K562 (cell line): ENCODE measurements around the gene RAD51D. TPM values are rescaled to one million over a fixed set of nuclear protein-coding genes. Genes with fewer than 3 reads are reported as not detected.

Source experiments
- CXXC5 ChIP-seq: fragments of 250-450 bp; sonication (Bioruptor Pico); IDR thresholded peaks from 2 replicates; pipeline ENCODE4 v1.8.0; 2022; ENCODE audit warnings: inconsistent platforms, mild to moderate bottlenecking, moderate library complexity
- DDX20 ChIP-seq: fragments of 450-650 bp; IDR thresholded peaks from 2 replicates; pipeline ENCODE4 v1.6.1; 2016; ENCODE audit warnings: missing genetic modification characterization, low read depth, mild to moderate bottlenecking, missing compliant biosample characterization, moderate library complexity
- GABPB2 ChIP-seq: fragments of 250-450 bp; sonication (Bioruptor Pico); conservative IDR thresholded peaks from 2 replicates; pipeline ENCODE4 v1.5.1; 2021; ENCODE audit warnings: mild to moderate bottlenecking
- MIER1 ChIP-seq: fragments of 450-650 bp; IDR thresholded peaks from 2 replicates; pipeline ENCODE4 v1.6.1; 2016; ENCODE audit warnings: antibody characterized with exemption, mild to moderate bottlenecking, low read depth
- RHOXF2B ChIP-seq: fragments of 250-450 bp; sonication (Bioruptor Pico); conservative IDR thresholded peaks from 2 replicates; pipeline ENCODE4 v1.5.1; 2021
- STAT5A ChIP-seq: IDR thresholded peaks from 2 replicates; pipeline ENCODE4 v1.6.1; 2012; ENCODE audit warnings: low read length, inconsistent platforms, borderline replicate concordance
- ZFP36 ChIP-seq: fragments of 150-350 bp; IDR thresholded peaks from 2 replicates; pipeline ENCODE4 v1.6.1; 2018; ENCODE audit warnings: low read length, low read depth; ENCODE audit not compliant: partially characterized antibody
- ZNF263 ChIP-seq: sonication (generic); formaldehyde crosslinking; IDR thresholded peaks from 2 replicates; pipeline ENCODE4 v1.8.0; 2022; ENCODE audit warnings: mild to moderate bottlenecking, missing genetic modification reagents, borderline replicate concordance
- polyA plus RNA-seq, 8 experiments: library from polyadenylated mRNA; depleted of rRNA in 4 of 8; stranded (reverse) in 5 of 8; unstranded in 3 of 8; fragments of >200 nt; fragmentation: Nextera tagmentation in 2 of 8; fragmentation: Illumina TruSeq in 1 of 8; extraction: Ambion mirVana in 2 of 8; extraction: Trizol in 1 of 8; gene quantifications; 2 replicates each; pipeline versions ENCODE4 v1.2.1 to v1.2.3, GENCODE V29; 2011 to 2014; ENCODE audit warnings: inconsistent platforms in 1 of 8, missing spikeins in 1 of 8
- total RNA-seq, 7 experiments: library from RNA; depleted of rRNA in 6 of 7; stranded (reverse); fragments of >200 nt in 6 of 7; fragmentation: Illumina TruSeq in 2 of 7; extraction: Trizol in 2 of 7; gene quantifications; 2 replicates each; pipeline versions ENCODE4 v1.2.1 to v1.2.3, GENCODE V29; 2011 to 2021; ENCODE audit warnings: low replicate concordance in 1 of 7
- TF ChIP-seq, protein P1 (sequence below): fragments of 250-450 bp; sonication (Bioruptor Pico); IDR thresholded peaks from 2 replicates; pipeline ENCODE4 v1.8.0; 2022; ENCODE audit warnings: moderate library complexity, mild to moderate bottlenecking, inconsistent platforms
- TF ChIP-seq, protein P2 (sequence below): fragments of 450-650 bp; formaldehyde crosslinking; IDR thresholded peaks from 2 replicates; pipeline ENCODE4 v1.4.0; 2020; ENCODE audit warnings: mild to moderate bottlenecking, moderate library complexity
- TF ChIP-seq, protein P3 (sequence below): fragments of 250-450 bp; sonication (Bioruptor Pico); IDR thresholded peaks from 2 replicates; pipeline ENCODE4 v1.8.0; 2022; ENCODE audit warnings: inconsistent platforms, mild to moderate bottlenecking, moderate library complexity, borderline replicate concordance
- TF ChIP-seq, protein P4 (sequence below), 2 experiments: fragments of 450-650 bp in 1 of 2; sonication (generic) in 1 of 2; formaldehyde crosslinking; conservative IDR thresholded peaks; 2 replicates each; pipeline versions ENCODE4 v1.4.0 to v1.8.1; 2020 to 2022; ENCODE audit warnings: mild to moderate bottlenecking in 1 of 2, missing genetic modification reagents in 1 of 2
- TF ChIP-seq, protein P5 (sequence below): sonication (generic); formaldehyde crosslinking; IDR thresholded peaks from 2 replicates; pipeline ENCODE4 v1.8.1; 2023; ENCODE audit warnings: mild to moderate bottlenecking, missing genetic modification reagents
- TF ChIP-seq, protein P6 (sequence below): fragments of 250-450 bp; sonication (Bioruptor Pico); IDR thresholded peaks from 2 replicates; pipeline ENCODE4 v1.5.0; 2022; ENCODE audit warnings: mild to moderate bottlenecking

The RAD51D gene
- total and polyA plus RNA-seq, 9 of the 15 experiments (the other 6 are each of a cell fraction or from before 2014, with no cell fraction given) = 2.2 to 16.9 (median 8.7) TPM

DNA sequence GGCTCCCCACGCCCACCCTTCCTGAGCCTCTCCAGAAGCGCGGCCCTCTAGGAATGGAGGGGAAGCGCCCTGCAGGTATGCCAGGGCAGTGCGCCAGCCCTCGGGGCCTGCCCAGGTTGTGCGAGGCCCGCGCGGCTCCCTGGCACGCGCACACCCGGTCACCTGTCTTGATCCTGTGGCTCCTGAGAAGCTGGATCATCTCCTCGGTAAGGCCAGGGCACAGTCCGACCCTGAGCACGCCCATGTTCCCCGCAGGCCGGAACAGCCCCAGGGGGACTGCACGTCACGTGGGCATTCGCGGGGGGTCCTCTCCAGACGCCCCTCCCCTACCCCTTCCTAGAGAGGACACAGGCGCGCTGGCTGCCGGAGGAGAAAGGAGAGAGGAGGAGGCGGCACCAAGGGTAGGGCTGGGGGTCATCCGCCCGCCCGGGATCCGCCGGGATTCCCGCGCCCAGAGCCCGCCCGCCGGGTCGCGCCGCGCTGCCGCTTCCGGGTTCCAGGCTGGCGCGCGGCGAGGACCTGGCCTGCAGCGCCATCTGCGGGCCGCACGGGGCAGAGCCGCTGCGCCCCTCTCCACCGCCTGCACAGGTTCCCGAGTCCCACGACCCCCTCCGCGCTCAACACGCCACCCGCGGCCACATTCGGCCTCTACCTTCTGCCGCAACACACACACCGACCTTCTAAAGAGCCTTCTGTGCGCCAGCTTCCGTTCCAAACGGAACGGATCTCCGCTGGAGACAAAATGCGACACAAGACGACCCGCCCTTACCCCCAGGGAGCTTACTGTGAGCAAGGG lies at the start of gene RAD51D (continued):
- TF ChIP-seq, protein P1, sequence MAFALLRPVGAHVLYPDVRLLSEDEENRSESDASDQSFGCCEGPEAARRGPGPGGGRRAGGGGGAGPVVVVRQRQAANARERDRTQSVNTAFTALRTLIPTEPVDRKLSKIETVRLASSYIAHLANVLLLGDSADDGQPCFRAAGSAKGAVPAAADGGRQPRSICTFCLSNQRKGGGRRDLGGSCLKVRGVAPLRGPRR (CRISPR knock-in tag) = no peak
- TF ChIP-seq, protein P2, sequence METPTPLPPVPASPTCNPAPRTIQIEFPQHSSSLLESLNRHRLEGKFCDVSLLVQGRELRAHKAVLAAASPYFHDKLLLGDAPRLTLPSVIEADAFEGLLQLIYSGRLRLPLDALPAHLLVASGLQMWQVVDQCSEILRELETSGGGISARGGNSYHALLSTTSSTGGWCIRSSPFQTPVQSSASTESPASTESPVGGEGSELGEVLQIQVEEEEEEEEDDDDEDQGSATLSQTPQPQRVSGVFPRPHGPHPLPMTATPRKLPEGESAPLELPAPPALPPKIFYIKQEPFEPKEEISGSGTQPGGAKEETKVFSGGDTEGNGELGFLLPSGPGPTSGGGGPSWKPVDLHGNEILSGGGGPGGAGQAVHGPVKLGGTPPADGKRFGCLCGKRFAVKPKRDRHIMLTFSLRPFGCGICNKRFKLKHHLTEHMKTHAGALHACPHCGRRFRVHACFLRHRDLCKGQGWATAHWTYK (CRISPR knock-in tag) = no peak
- TF ChIP-seq, protein P3, sequence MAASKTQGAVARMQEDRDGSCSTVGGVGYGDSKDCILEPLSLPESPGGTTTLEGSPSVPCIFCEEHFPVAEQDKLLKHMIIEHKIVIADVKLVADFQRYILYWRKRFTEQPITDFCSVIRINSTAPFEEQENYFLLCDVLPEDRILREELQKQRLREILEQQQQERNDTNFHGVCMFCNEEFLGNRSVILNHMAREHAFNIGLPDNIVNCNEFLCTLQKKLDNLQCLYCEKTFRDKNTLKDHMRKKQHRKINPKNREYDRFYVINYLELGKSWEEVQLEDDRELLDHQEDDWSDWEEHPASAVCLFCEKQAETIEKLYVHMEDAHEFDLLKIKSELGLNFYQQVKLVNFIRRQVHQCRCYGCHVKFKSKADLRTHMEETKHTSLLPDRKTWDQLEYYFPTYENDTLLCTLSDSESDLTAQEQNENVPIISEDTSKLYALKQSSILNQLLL = no peak
- TF ChIP-seq CXXC5 = peak; percentile 87
- TF ChIP-seq, protein P4, sequence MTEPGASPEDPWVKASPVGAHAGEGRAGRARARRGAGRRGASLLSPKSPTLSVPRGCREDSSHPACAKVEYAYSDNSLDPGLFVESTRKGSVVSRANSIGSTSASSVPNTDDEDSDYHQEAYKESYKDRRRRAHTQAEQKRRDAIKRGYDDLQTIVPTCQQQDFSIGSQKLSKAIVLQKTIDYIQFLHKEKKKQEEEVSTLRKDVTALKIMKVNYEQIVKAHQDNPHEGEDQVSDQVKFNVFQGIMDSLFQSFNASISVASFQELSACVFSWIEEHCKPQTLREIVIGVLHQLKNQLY (CRISPR knock-in tag; conservative IDR thresholded peaks at IDR 0.05) = no peak
- no peak for TF ChIP-seq GABPB2
- no peak for TF ChIP-seq ZFP36
- TF ChIP-seq DDX20 (tag) = no peak
- TF ChIP-seq, protein P5, sequence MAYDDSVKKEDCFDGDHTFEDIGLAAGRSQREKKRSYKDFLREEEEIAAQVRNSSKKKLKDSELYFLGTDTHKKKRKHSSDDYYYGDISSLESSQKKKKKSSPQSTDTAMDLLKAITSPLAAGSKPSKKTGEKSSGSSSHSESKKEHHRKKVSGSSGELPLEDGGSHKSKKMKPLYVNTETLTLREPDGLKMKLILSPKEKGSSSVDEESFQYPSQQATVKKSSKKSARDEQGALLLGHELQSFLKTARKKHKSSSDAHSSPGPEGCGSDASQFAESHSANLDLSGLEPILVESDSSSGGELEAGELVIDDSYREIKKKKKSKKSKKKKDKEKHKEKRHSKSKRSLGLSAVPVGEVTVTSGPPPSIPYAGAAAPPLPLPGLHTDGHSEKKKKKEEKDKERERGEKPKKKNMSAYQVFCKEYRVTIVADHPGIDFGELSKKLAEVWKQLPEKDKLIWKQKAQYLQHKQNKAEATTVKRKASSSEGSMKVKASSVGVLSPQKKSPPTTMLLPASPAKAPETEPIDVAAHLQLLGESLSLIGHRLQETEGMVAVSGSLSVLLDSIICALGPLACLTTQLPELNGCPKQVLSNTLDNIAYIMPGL = 0 out of 2 replicates have a peak, but pooled peaks have one; percentile 74
- TF ChIP-seq ZNF263 = no peak
- no peak for TF ChIP-seq MIER1
- no peak for TF ChIP-seq RHOXF2B (CRISPR knock-in tag)
- no peak for TF ChIP-seq STAT5A
- TF ChIP-seq, protein P6, sequence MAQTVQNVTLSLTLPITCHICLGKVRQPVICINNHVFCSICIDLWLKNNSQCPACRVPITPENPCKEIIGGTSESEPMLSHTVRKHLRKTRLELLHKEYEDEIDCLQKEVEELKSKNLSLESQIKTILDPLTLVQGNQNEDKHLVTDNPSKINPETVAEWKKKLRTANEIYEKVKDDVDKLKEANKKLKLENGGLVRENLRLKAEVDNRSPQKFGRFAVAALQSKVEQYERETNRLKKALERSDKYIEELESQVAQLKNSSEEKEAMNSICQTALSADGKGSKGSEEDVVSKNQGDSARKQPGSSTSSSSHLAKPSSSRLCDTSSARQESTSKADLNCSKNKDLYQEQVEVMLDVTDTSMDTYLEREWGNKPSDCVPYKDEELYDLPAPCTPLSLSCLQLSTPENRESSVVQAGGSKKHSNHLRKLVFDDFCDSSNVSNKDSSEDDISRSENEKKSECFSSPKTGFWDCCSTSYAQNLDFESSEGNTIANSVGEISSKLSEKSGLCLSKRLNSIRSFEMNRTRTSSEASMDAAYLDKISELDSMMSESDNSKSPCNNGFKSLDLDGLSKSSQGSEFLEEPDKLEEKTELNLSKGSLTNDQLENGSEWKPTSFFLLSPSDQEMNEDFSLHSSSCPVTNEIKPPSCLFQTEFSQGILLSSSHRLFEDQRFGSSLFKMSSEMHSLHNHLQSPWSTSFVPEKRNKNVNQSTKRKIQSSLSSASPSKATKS (CRISPR knock-in tag) = no peak
